GM12878 (cell line): ENCODE measurements around the gene FBRSL1. TPM values are rescaled to one million over a fixed set of nuclear protein-coding genes. Genes with fewer than 3 reads are reported as not detected.

Experiments
- ATAC-seq: fragments of 200-7000 bp; cut with Tn5 transposase; 3 replicates; pipeline ENCODE4 v1.9.1; 2020; ENCODE audit warnings: mild to moderate bottlenecking, moderate library complexity
- BruUV-seq: library from RNA; stranded (reverse); fragments of 400-500 nt; replicated peaks from 2 replicates; lab custom pipeline; 2021; lab: Mats Ljungman, UMichigan
- CTCF ChIA-PET: fragments of 300-600 bp; sonication (Branson Sonifier 250); formaldehyde crosslinking; extraction: SDS; loops from one replicate; lab custom pipeline; 2021; ENCODE audit warnings: inconsistent platforms; lab: Yijun Ruan, JAX
- POLR2A ChIA-PET: fragments of 350-600 bp; formaldehyde crosslinking; extraction: SDS; loops from one replicate; lab custom pipeline; 2021; ENCODE audit warnings: inconsistent platforms; lab: Charles Lee
- RAD21 ChIA-PET: fragments of 300-600 bp; sonication (Branson Sonifier 250); formaldehyde crosslinking; loops from one replicate; lab custom pipeline; 2023; ENCODE audit warnings: antibody characterized with exemption; ENCODE audit not compliant: unreplicated experiment; lab: Charles Lee
- SMC1A ChIA-PET: fragments of 300-600 bp; sonication (Branson Sonifier 250); formaldehyde crosslinking; loops from one replicate; lab custom pipeline; 2023; ENCODE audit not compliant: unreplicated experiment, uncharacterized antibody; lab: Charles Lee
- DNase-seq: peaks from one replicate; pipeline ENCODE4 v3.0.0-alpha.2; 2011; ENCODE audit warnings: low read depth, low spot score
- FAIRE-seq: peaks from 3 replicates; lab custom pipeline; 2011; peaks lifted over from hg19 to GRCh38; lab: Jason Lieb, UNC
- H2AFZ ChIP-seq: 2 replicates; pipeline ENCODE4 v1.6.0; 2011; ENCODE audit warnings: low read depth, low read length, control low read depth; ENCODE audit not compliant: control insufficient read depth
- H3K27ac ChIP-seq: 2 replicates; pipeline ENCODE4 v1.5.1; 2011; ENCODE audit warnings: control low read depth; ENCODE audit not compliant: control insufficient read depth, insufficient read depth
- H3K27me3 ChIP-seq, 2 experiments: replicated peaks in 1 of 2; 2 replicates each; pipeline versions ENCODE4 v1.6.0 to v1.6.1; 2011; ENCODE audit warnings: low read length in 1 of 2; ENCODE audit not compliant: control insufficient read depth in 2 of 2, insufficient read depth in 2 of 2
- H3K36me3 ChIP-seq, 2 experiments: 2 replicates each; pipeline ENCODE4 v1.5.1; 2011; ENCODE audit warnings: low read length in 1 of 2; ENCODE audit not compliant: control insufficient read depth in 2 of 2, insufficient read depth in 2 of 2
- H3K4me1 ChIP-seq: 2 replicates; pipeline ENCODE4 v1.6.1; 2011; ENCODE audit warnings: mild to moderate bottlenecking, low read length, moderate library complexity, mixed read lengths; ENCODE audit not compliant: control insufficient read depth, insufficient read depth
- H3K4me2 ChIP-seq: 2 replicates; pipeline ENCODE4 v1.6.0; 2011; ENCODE audit warnings: control low read depth; ENCODE audit not compliant: control insufficient read depth, insufficient read depth
- H3K4me3 ChIP-seq: fragments of 200-600 bp; sonication (generic); 2 replicates; pipeline ENCODE4 v1.5.1; 2016
- H3K79me2 ChIP-seq: 2 replicates; pipeline ENCODE4 v1.6.0; 2011; ENCODE audit warnings: low read length; ENCODE audit not compliant: control insufficient read depth, insufficient read depth
- H3K9ac ChIP-seq: 2 replicates; pipeline ENCODE4 v1.8.0; 2011; ENCODE audit warnings: low read length, control low read depth, mixed read lengths; ENCODE audit not compliant: control insufficient read depth, insufficient read depth
- H3K9me3 ChIP-seq: replicated peaks from 3 replicates; pipeline ENCODE4 v1.5.1; 2011; ENCODE audit warnings: mild to moderate bottlenecking, low read length; ENCODE audit not compliant: control insufficient read depth, insufficient read depth
- H4K20me1 ChIP-seq: 2 replicates; pipeline ENCODE4 v1.6.0; 2011; ENCODE audit not compliant: control insufficient read depth, insufficient read depth
- BRCA1 ChIP-seq: IDR thresholded peaks from 2 replicates; pipeline ENCODE4 v1.6.1; 2011; ENCODE audit warnings: low read depth, low read length, improper control_type of control experiment
- CHD1 ChIP-seq: IDR thresholded peaks from 2 replicates; pipeline ENCODE4 v1.6.1; 2012; ENCODE audit warnings: low read depth, low read length, improper control_type of control experiment
- CREB1 ChIP-seq: IDR thresholded peaks from 2 replicates; pipeline ENCODE4 v1.6.1; 2012; ENCODE audit warnings: low read depth, mild to moderate bottlenecking, inconsistent platforms
- FOS ChIP-seq: IDR thresholded peaks from 3 replicates; pipeline ENCODE4 v1.6.1; 2011; ENCODE audit warnings: borderline replicate concordance; ENCODE audit not compliant: insufficient read length; ENCODE audit errors: extremely low read depth
- IRF3 ChIP-seq: fragments of 450-650 bp; IDR thresholded peaks from 2 replicates; pipeline ENCODE4 v1.6.1; 2014; ENCODE audit warnings: mild to moderate bottlenecking
- MTA2 ChIP-seq: fragments of 450-650 bp; IDR thresholded peaks from 2 replicates; pipeline ENCODE4 v1.6.1; 2016; ENCODE audit warnings: low read depth, mild to moderate bottlenecking, moderate library complexity
- RUNX3 ChIP-seq: IDR thresholded peaks from 2 replicates; pipeline ENCODE4 v1.6.1; 2012; ENCODE audit warnings: low read length, inconsistent platforms
- SREBF1 ChIP-seq: IDR thresholded peaks from 2 replicates; pipeline ENCODE4 v1.6.1; 2012; ENCODE audit warnings: mild to moderate bottlenecking, low read length
- SUZ12 ChIP-seq: fragments of 200-600 bp; sonication (generic); IDR thresholded peaks from one replicate; pipeline ENCODE4 v1.6.1; 2018; ENCODE audit warnings: antibody characterized with exemption, mild to moderate bottlenecking; ENCODE audit not compliant: unreplicated experiment
- ZNF207 ChIP-seq: fragments of 450-650 bp; IDR thresholded peaks from 2 replicates; pipeline ENCODE4 v1.6.1; 2014; ENCODE audit warnings: antibody characterized with exemption, mild to moderate bottlenecking, borderline replicate concordance
- ZNF24 ChIP-seq: fragments of 450-650 bp; IDR thresholded peaks from 2 replicates; pipeline ENCODE4 v1.6.1; 2017; ENCODE audit warnings: antibody characterized with exemption, mild to moderate bottlenecking
- ZNF622 ChIP-seq: fragments of 450-650 bp; IDR thresholded peaks from 2 replicates; pipeline ENCODE4 v1.6.1; 2017; ENCODE audit warnings: mild to moderate bottlenecking, inconsistent platforms
- WGBS: methylation state at CpG from one replicate; pipeline ENCODE4 v1.1.6; 2016; ENCODE audit warnings: low lambda C conversion rate; ENCODE audit not compliant: insufficient replicate concordance, insufficient coverage; ENCODE audit errors: missing lambda C conversion rate; 5-methylcytosine and 5-hydroxymethylcytosine counted together
- in situ Hi-C: fragments of 300-500 bp; cut with MboI; formaldehyde crosslinking; loops from 9 replicates; pipeline ENCODE4 v1.14.3; 2018; ENCODE audit warnings: mixed read lengths
- intact Hi-C: fragments of 100-400 bp; cut with micrococcal nuclease; formaldehyde crosslinking; loops from one replicate; pipeline ENCODE4 v1.14.2; 2022; ENCODE audit not compliant: unreplicated experiment
- polyA plus RNA-seq, 11 experiments: library from polyadenylated mRNA; depleted of rRNA in 4 of 11; unstranded in 6 of 11; stranded (reverse) in 5 of 11; fragments of >200 nt; fragmentation: Nextera tagmentation in 4 of 11; fragmentation: Illumina TruSeq in 1 of 11; extraction: Ambion mirVana in 4 of 11; extraction: Trizol in 1 of 11; gene quantifications; 1 replicate in 1 of 11; 2 replicates in 10 of 11; pipeline versions ENCODE4 v1.2.1 to v1.2.3, GENCODE V29; 2011 to 2016; ENCODE audit warnings: inconsistent platforms in 2 of 11, missing spikeins in 2 of 11, low read depth in 1 of 11
- total RNA-seq, 4 experiments: library from RNA; depleted of rRNA in 3 of 4; stranded (reverse); fragments of >200 nt in 3 of 4; fragmentation: Illumina TruSeq in 1 of 4; extraction: Trizol in 1 of 4; gene quantifications; 2 replicates each; pipeline versions ENCODE4 v1.2.1 to v1.2.3, GENCODE V29; 2013 to 2021

FBRSL1 gene
- total and polyA plus RNA-seq, 10 of the 15 experiments (the other 5 are each of a cell fraction or from before 2014, with no cell fraction given): 0.19 to 55.1 (median 4.1) TPM

- BruUV-seq: no TSS peak
Measured at GRCh38 chr12:132502149-132502881, 12.4 kb downstream of the FBRSL1 start.

GRCh38 chr12:132502882-132503193 is 12.9 kb downstream of the FBRSL1 start:
- CTCF ChIA-PET: interaction anchor here (1.2 kb wide), 1 partner anchor 21 kb away, joined by 3 read pairs; no protein-coding TSS in a partner anchor

More at GRCh38 chr12:132502149-132502881, 12.4 kb downstream of the FBRSL1 start:
- H3K9me3 ChIP-seq: no peaks in the 10 kb centered on the region
- H3K4me3 ChIP-seq: no peak overlapping the region
- CTCF ChIA-PET: no interaction called here
- RAD21 ChIA-PET: no interaction called here
- 91% methylated on average over 14 of the region's 24 CpGs for WGBS
- ATAC-seq: peak; percentile 7; the same call in 2 of the 3 replicates
- no peak overlapping the region for H3K4me2 ChIP-seq
- no peak overlapping the region for H3K9ac ChIP-seq
- H3K27me3 ChIP-seq: no peaks in the 10 kb centered on the region
- H3K27ac ChIP-seq: no peak overlapping the region
- SMC1A ChIA-PET: interaction anchor here (0.9 kb wide), 1 partner anchor 87 kb away, joined by 3 read pairs; no protein-coding TSS in a partner anchor
- no peak for TF ChIP-seq FOS
- TF ChIP-seq CREB1: no peak
- TF ChIP-seq ZNF622: no peak
- TF ChIP-seq, all 136 proteins: peak for 0
- peaks cover 21% of the 10 kb centered on the region for H3K79me2 ChIP-seq
- in situ Hi-C loops (no loop called here), intact Hi-C loops (no loop called here)
- H3K4me1 ChIP-seq: peaks cover 9% of the 10 kb centered on the region
- POLR2A ChIA-PET: interaction anchor here (1.4 kb wide), 1 partner anchor 10 kb away, joined by 4 read pairs; no protein-coding TSS in a partner anchor
- H3K36me3 ChIP-seq: no peaks in the 10 kb centered on the region; a peak in 1 of 4 replicates
- H2AFZ ChIP-seq: no peak overlapping the region
- peaks cover 2% of the 10 kb centered on the region for H4K20me1 ChIP-seq
- FAIRE-seq: no peak
- DNase-seq: no peak

More at GRCh38 chr12:132502882-132503193, 12.9 kb downstream of the FBRSL1 start:
- no peaks in the 10 kb centered on the region for H3K9me3 ChIP-seq
- FAIRE-seq (no peak), ATAC-seq (no peak), DNase-seq (no peak)
- no peak overlapping the region for H3K27ac ChIP-seq
- H3K9ac ChIP-seq: no peak overlapping the region
- TF ChIP-seq IRF3 (no peak), CHD1 (no peak), SREBF1 (no peak), ZNF207 (no peak), ZNF24 (no peak), RUNX3 (no peak), MTA2 (no peak), BRCA1 (no peak), SUZ12 (no peak)
- peaks cover 2% of the 10 kb centered on the region for H4K20me1 ChIP-seq
- H3K36me3 ChIP-seq: peaks cover 0 to 1% of the 10 kb centered on the region in 2 experiments; a peak in 2 of 4 replicates
- RAD21 ChIA-PET: no interaction called here
- 86% methylated on average over 7 of the region's 8 CpGs for WGBS
- BruUV-seq: no TSS peak
- H2AFZ ChIP-seq: no peak overlapping the region
- POLR2A ChIA-PET: interaction anchor here (1.4 kb wide), 1 partner anchor 11 kb away, joined by 4 read pairs; no protein-coding TSS in a partner anchor
- SMC1A ChIA-PET: interaction anchor here (0.9 kb wide), 1 partner anchor 88 kb away, joined by 3 read pairs; no protein-coding TSS in a partner anchor
- in situ Hi-C loops: no loop called here
- H3K4me1 ChIP-seq: peaks cover 9% of the 10 kb centered on the region
- peaks cover 18% of the 10 kb centered on the region for H3K79me2 ChIP-seq
- no peak overlapping the region for H3K4me2 ChIP-seq
- H3K27me3 ChIP-seq: no peaks in the 10 kb centered on the region
- intact Hi-C loops: no loop called here
- H3K4me3 ChIP-seq: no peak overlapping the region
